ENCODE data around the gene ZNF385A.
A peak's percentile ranks its signal among the peaks of the same experiment; 100 is the strongest.

Gene ZNF385A

DNA sequence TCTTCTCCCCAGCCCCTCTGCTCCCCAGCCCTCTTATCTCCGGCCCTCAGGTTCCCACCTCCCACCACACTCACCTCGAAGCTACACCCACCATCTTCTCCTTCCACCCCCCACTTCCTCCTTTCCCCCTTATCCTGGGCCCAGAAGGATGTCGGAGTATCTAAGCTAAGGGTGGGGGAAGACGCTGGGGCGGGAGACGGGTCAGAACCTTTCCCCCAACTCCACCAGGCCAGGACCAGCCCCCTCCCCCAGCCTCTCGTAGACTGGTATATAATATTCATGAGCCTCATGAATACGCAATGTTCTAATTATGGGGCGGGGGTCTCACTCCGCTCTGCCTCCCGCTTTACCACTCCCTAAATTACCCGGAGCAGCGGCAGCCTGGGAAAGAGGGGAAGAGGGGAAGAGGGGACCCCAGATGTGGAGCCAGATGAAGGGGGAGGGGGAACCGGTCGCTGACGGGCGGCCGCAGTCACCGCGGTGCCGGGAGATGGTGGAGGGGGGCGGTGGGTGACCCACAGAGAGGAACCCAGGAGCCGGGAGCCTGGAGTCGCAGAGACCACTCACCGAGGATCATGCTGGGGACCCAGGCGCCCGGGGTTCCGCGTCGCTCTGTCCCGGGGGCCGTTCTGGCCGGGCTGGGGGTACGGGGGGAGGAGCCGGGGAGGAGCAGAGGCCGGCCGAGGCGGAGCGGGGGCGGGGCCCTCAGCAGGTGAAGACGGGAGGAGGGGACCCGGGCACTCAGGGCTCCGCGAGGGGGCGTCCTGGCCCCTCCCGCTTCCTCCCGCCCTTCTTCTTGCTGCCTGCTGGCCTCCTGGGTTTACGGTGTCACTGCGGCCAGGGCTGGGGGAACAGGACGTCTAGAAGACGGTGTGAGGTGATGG, 6.4 kb upstream of the ZNF385A start:
- DNase-seq: peak; percentile 57

DNA sequence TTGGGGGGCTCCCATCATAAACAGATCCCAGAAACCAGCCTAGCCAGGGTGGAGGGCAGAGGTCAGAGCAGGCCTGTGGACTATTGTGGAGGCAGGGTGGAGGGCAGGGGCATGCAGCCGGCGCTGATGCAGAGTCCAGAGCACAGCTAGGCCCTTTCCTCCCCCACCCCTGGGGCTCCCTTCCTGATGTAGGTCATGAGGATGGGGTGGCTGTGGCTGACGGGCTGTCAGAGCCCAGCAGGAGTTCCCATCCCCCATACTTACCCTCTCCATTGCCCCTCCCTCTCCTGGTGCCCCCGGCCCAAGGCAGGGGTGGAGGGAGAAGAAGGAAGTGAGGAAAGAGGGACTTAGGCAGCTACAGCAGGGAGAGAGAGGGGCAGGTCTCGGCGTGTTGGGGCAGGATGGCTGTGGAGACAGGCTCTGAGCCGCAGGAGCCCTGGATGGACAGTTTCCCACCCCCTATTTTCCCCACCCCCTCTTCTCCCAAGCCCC, 5.7 kb upstream of the ZNF385A start:
- DNase-seq: no peak

DNA sequence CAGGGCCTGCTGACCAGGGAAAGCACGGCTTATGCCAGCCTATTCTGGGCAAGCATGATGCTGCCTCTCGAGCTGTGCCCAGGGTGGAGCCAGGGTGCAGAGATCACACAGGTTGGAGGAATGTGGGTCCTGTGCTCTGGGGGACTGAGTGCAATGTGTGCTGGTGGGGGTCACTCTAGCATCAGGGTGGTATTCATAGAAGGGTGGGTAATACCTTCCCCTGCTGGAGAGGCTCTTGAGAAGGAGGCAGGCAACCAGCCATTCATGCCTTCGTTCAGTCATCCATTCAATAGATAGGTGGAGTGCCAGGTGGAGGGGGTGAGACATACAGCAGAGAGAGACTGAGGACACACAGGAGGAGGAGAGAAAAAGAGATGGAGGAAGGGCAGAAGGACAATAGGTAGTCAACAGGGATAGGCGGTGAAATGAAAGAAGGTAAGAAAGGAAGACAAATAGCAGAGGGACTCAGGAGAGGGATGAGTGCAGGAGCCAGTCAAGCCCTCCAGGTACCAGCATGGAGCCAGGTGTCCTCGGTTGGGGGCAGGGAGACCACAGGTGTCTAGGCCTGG, 5.2 kb upstream of the ZNF385A start:
- DNase-seq: no peak

DNA sequence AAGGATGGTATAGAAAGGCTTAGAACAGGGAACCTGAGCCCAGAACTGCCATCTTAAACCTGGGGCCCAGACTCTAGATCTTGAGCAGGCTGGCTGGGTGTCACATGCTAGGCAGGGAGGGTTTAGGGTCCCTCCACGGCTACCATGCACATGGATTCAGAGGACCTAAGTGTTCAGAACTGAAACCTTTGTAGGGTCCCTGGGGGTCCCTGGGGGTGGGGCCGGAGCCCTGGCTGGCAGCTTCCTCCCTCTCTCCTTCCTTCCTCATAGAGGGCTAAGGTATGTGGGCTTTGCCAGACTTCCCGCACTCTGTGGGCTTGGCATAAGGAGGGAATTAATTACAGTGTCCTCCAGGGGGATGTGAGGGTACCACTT, 4.6 kb upstream of the ZNF385A start:
- no peak for DNase-seq

DNA sequence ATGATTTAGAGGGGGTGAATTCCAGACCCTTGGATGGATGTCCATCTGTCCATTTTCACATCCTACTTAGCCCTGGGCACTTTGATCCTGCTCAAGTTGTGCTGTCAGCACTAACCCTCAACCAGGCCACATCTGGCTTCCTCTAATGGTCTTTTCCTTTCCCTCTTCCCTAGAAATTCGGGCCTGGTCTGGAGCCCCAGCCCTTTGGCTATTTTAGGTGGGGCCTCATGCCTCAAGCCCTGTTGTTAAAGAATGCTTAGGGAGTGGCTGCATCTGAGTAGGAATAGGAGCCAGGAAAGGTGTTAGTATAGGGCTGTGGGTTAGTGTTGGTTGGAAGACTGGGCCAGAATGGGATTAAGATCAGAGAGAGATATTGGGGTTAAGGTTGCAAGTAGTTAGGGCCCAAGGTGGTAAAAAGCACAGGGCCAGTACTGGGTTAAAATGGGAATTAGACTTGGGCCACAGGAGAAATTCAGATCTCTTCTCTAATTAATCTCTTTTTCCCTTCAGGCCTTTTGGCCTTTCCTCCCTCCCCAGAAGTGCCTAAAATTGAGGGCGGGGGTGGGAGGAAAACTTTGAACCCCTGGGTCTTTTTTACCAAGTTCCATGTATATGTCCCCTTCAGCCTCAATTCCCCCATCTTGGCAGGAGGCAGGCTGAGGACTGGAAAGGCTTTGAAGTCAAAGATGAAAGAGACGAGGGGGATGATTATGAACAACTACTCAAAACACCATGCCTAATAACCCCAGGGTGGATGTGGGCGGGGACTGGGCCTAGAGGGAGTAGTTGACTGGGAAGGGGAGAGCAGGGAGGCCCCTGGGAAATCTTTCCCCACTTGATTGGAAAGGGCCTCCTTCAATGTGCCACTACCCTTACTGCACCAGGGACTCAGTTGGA, 4.0 kb upstream of the ZNF385A start:
- DNase-seq: no peak

DNA sequence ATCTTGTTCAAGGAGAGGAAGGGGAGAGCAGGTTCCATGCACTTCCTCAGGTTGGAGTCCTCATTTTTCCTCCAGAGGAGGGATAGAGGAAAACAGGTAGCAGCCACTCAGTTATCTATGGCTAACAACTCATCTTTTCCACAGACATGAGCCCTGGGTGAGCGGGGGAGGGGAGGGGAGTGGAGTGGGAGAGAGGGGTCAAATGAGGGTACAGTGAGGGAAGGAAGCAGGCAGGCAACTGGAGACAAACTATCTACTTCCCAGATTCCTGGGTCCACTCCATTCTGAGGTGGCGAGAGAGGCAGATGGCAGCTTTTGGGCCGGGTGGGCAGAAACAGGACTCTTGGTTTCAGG, 2.6 kb upstream of the ZNF385A start:
- DNase-seq: no peak

DNA sequence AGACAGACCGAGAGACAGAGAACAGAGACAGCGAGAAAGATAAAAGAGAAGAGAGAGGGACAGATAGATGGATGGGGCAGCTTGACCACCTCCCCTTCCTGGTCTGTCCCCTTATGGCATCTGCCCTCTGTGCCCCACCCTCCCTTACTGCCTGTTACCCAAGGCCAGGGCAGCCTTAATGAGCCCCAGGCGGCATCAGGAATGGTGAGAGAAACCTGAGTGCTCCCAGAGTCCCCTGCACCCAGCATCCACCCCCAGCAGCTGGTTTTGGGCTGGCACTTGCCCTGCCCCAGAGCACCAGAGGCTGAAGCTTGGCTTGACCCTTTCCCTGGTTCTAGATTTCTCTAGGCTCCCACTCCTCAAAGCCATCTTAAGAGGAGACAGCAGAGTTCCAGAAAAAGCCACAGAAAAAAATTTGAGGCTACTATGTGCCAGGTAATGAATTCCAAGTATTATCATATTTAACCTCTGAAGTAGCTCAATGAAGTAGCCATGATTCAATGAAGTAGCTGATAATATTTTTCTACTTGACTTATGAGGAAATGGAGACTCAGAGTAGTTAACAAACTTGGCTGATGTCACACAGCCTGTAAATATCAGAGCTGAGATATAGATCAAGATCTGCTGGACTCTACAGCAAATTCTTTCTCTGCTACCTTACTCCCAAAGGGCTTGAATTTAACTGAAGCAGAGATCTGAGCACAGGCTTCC, 2.0 kb upstream of the ZNF385A start:
- no peak for DNase-seq

DNA sequence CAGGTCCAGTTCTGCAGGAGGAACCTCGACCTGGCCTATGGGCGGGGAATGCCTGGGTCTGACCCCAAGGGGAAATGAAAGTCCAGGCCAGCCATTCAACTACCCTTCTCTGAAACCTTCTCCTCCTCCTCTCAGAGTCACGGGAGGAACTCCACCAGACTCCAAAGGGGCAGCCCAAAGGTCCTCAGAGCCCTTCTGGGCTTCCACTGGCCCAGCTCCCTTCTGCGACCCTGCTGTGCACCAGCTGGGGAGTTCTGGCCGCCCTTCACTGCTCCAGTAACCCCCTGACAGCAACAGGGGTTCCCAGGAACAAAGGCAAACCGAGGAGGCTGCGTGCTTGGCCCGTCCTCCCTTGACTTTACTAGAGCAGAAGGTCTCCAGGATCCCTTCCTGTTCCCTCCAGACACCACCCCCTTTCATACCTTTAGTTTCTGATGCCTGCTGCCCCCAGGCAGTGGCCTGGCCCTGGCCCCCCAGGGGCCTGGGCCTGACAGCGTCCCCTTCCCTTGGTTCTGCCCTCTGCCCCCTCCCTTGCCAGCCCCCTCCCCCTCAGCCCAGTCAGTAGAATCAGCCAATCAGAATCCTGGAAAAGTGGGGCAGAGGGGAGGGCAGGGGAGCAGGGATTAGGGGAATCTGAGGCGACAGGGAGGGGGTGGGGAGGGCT, 850 bp upstream of the ZNF385A start:
- no peak for DNase-seq

DNA sequence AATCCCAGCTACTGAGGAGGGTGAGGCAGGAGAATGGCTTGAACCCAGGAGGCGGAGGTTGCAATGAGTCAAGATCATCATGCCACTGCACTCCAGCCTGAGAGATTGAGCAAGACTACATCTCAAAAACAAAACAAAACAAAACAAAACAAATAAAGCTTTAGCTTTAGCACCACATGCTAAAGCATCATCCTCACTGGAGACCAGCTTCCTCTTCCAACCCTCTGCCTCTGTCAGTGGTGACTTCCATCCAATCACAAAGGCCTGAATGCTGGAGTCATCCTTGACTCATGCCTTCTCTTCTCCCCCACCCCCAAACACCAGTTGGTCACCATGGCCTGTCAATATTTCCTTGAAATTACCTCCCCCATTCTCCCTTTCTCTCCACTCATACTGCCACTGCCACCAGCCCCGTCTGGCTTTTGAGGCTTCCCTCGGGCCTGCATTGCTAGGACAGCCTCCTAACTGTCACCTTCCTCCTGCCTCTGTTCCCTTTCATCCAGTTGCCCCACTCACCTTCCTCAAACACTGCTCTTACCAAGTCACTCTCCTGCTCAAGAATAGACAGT, 1.4 kb downstream of the ZNF385A start:
- peak; percentile 23 for DNase-seq

DNA sequence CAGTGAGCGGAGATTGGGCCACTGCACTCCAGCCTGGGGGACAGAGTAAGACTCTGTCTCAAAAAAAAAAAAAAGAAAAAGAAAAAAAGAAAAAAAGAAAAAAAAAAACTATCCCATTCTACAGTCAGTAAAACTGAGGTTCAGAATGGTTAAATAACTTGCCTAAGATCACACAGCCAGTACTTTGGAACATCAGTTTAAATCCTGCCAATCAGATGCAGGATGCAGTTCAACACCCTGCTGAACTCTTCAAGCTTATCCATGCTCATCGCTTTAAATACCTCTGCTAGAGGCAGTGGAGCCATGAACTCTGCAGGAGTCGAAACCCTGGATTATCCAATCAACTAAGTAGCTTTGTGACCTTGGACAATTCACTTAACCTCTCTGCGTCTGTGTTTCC, 3.4 kb downstream of the ZNF385A start:
- no peak for DNase-seq

DNA sequence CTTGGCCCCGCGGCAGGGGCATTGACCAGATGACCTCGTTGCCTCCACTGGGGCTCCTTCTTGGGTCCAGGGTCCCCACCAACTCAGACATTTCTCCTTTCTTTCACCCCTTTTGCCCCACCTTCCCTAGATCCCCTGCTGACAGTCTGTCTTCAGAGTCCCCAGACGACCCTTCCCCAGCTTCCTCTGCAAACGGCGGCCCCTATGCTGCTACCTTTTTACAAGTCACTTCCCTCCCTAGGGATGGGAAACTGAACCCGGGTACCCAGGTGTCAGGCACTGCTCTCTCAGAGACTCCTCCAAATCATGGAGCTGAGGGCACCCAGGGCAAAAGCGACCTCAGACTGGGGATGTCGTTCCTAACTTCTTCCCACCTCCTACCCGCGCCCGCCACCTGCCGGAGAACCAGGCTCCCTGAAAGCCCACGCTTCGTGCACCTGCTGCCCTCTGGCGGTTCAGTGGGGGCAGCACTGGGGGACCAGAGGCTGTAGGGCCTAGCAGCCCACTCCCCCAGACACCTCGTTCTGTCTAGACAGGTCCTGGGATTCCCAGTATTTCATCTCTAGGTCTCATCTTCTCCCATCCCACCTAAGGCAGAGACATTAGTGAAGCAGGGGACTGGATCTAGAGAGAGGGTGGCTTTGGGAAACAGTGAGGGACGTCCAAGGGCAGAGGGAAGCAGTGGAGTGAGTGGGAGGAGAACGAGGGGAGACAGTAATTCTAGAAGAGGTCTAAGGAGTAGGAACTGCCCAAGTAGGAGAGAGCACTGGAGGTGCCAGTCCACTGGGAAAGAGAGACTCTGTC, 4.9 kb downstream of the ZNF385A start:
- DNase-seq: peak; percentile 93

DNA sequence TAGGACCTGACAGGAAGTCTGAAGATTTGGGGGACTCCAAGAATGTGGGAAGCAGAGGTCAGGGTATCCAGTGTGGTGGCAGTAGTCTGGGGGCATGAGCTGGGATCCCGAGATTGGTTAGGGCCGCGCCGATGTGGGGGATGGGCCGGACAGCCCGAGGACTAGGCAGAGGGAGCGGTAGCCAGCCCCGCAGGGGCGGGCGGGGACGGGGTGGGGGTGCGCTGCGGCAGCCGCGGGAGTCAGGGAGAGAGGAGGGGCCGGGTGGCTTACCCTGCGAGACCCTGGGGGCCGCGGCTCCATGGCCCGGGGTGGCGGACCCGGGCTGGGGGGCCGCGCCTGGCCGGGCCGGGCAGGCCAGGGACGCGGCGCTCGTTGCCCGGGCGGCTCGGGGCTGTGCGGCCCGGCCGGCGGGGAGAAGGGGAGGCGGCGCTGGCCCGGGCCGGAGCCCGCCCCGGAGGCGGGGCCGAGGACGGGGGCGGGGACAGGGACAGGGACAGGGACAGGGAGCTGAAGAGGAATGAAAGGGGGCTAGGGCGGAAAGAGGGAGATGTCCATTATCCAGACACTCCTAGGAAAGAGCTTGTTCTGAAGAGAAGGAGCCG, 5.6 kb downstream of the ZNF385A start:
- DNase-seq: no peak

DNA sequence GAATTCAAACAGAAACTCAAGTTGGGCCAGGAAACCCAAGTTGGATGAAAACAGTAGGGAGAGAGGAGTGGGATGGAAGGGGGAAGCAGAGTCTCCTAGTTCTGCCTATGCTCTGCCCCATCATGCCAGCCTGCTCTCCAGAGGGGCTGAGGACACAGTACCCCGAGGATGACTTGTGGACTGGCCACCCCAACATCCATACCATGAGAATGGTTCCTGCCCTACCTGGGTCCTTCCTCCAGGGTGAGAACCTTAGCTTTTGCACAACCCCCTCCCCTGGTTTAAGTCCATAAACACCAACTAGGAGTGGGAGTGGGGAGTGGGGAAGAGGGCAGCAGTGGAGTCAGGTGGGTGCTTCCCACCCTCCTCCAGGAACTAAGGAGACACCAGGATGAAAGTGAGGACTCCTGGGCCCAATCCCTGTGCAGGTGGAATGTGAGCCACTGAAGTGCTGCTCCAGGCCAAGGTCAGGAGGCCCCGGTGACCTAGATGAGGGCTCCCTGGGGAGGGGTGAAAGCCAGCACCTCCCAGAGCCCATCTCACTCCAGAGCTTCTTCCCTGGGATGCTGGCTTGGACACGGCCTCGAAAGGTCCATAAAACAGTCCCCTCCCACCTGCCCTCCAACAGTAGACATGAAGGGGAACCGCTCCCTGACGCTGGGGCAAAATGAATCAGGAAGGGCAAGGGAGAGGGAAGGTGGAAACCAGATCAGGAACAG, 6.6 kb downstream of the ZNF385A start:
- no peak for DNase-seq

DNA sequence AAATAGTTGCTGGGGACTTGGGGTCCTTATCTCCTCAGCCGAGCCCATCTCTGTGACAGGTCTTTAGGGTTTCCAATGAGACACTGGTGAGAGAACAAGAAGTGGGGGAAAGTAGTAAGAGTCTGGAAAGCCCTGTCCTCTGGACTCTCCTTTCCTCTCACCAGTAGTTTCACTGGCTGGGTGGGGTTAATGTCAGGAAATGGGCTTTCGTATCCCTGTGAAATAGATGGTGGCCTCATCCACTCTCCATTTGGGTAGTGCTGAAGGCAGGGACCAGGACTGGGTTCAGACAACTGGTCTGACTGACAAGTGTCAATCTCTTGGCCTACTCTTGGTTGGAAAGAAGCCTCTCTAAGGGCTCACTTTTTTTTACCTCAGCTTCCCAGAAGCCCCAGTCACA, 7.5 kb downstream of the ZNF385A start:
- DNase-seq: no peak

DNA sequence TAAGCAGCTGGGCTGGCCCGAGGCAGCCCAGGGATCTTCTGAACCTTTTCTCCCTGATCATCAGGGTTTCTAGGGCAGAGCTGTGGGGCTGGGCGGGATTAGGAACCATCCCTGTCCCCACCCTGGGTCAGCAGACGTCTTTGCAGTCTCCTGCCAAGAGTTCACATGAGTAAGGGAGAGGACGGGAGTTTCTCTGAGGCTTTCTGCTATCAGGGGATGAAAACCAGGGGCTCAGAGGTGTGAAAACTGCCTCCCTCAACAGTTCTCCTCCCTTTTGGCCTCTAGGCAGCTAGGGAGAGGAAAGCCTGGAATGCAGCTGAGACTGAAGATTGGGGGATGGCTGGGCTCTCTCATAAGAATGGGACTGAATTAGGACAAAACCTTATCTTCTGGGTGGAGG, 7.9 kb downstream of the ZNF385A start:
- no peak for DNase-seq

DNA sequence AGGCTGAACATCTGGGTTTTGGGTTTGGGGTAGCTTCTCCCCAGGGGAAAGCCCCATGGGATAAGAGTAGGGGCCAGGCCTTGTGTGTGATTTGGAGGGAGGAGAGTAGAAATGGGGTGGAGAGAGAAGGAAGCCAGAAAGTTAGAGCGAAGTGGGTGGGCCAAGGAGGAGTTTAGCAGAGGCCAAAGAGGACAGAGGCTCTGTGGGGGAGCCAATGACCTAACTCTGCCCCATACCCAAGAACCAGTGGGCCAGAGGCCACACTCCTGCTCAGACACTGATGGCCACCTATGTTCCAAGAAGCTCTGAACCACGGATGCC, 9.3 kb downstream of the ZNF385A start:
- no peak for DNase-seq

DNA sequence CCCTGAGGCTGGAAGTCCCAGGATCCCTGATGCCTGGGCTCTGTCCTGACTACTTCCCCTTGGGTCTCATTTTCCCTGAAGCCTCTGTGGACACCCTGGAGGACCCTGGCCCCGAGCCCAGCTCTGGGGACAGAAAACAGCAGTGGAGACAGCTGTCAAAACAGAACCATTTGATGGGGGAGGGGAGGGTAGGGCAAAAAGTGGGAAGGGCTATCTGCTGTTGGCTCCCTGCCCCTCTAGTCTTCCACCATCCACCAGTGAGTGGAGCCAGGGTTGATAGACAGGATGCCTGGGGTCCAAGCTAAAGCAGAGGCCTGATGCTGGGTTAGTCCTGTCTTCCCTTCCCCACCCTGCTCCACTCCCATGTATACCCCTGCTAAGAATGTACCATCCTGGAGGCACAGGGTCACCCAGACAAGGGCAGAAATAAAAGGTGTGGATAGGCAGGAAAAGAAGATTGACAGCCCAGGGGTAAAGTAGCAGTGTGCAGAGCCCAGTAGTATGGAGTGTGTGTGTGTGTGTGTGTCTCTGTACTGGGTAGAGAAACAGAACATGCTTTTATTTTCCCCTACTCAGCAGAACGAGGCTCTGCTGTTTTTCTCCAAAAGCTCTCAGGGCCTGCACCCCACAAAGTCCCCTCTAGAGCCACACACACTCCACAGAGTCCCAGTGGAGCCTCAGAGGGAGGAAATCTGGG, 9.8 kb downstream of the ZNF385A start:
- DNase-seq: no peak

DNA sequence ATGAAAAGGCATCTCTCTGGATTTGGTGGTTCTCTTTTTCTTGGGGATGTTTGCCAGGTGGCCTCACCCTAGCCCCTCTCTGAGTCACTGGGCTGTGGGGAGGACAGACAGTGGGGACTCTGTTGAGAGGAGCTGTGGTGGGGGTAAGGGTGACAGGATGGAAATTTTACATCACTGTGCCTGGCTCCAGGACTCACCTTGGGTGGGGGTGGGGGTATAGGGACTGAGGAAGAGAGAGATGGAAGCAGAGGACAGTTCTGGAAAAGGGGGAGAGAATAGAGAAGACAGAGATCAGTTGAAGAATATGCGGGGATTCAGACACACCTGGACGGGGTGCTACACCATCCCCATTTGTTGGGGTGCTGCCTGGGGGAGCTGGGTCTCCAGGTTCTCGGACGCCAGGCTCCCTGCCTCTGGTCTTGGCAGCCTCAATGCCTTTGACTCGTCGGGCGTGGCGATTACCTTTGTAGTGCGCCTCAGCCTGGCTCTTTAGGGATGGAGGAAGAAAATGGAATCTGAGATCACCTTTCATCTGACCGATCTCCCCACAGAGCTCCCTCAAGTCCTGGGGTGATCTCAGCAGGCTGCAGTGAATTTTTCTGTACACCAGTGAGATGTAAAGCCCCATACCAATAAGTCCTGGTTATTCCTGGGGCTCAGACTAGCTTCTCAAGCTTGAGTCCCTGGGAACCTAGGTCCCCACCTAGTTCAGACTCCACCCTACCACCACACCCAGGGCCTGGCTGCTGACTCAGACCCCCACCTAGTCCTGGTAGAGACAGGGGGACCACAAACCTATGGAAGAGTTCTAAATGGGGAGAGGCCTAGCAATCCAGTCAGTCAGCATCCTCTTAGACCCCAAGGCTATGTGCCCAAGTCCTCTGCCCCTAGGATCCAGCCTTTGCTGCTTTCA, 10.6 kb downstream of the ZNF385A start:
- no peak for DNase-seq
